Kidney (tissue), 14 donors: ENCODE data around the gene DNM3. TPM values are rescaled to one million over a fixed set of nuclear protein-coding genes. Genes with fewer than 3 reads are reported as not detected.
A peak's percentile ranks its signal among the peaks of the same experiment; 100 is the strongest.
"Not testable (repeated sequence)": the region's sequence is repeated elsewhere in the genome, so short reads cannot be mapped to it uniquely, and the experiment has no call there.

ENCODE experiments used
- DNase-seq, 5 donors: peaks; one replicate each; pipeline ENCODE4 v3.0.0-alpha.2; 2013 to 2020
- FAIRE-seq: peaks from 2 replicates; lab custom pipeline; 2012; peaks lifted over from hg19 to GRCh38; lab: Jason Lieb, UNC
- H3K27ac ChIP-seq, 2 donors: one replicate each; pipeline ENCODE4 v1.7.0; 2013; ENCODE audit warnings: low read depth in 2 of 2, low read length in 2 of 2, inconsistent platforms in 1 of 2
- H3K27me3 ChIP-seq: one replicate; pipeline ENCODE4 v1.7.1; 2013; ENCODE audit warnings: low read length, inconsistent platforms; ENCODE audit not compliant: control insufficient read depth, insufficient read depth
- H3K36me3 ChIP-seq, 3 donors: one replicate each; pipeline versions ENCODE4 v1.7.0 to v1.7.1; 2013; ENCODE audit warnings: low read length in 3 of 3, control low read depth in 1 of 3, inconsistent platforms in 1 of 3; ENCODE audit not compliant: insufficient read depth in 3 of 3, control insufficient read depth in 2 of 3
- H3K4me1 ChIP-seq, 3 donors: one replicate each; pipeline versions ENCODE4 v1.7.0 to v1.7.1; 2013; ENCODE audit warnings: low read length in 3 of 3, inconsistent platforms in 1 of 3, low read depth in 1 of 3; ENCODE audit not compliant: control insufficient read depth in 2 of 3, insufficient read depth in 2 of 3
- H3K4me3 ChIP-seq, 3 donors: one replicate each; pipeline versions ENCODE4 v1.7.0 to v1.8.1; 2013; ENCODE audit warnings: low read length in 3 of 3, control low read depth in 1 of 3, inconsistent platforms in 1 of 3
- H3K9ac ChIP-seq, 3 donors: one replicate each; pipeline versions ENCODE4 v1.7.0 to v1.7.1; 2013; ENCODE audit warnings: low read length in 3 of 3, control low read depth in 1 of 3, inconsistent platforms in 1 of 3
- H3K9me3 ChIP-seq, 3 donors: one replicate each; pipeline versions ENCODE4 v1.7.0 to v1.7.1; 2013; ENCODE audit warnings: low read length in 3 of 3, control low read depth in 1 of 3, inconsistent platforms in 1 of 3; ENCODE audit not compliant: control insufficient read depth in 2 of 3, insufficient read depth in 1 of 3
- intact Hi-C: fragments of 100-400 bp; cut with DNase I; formaldehyde crosslinking; loops from one replicate; pipeline ENCODE4 v1.11.1; 2022
- polyA plus RNA-seq: library from polyadenylated mRNA; stranded (reverse); fragments of 350-450 nt; fragmentation: Illumina TruSeq; extraction: RNeasy Lipid Tissue Mini Kit (QIAGEN cat#74804); gene quantifications from one replicate; pipeline ENCODE4 v1.2.3, GENCODE V29; 2014; ENCODE audit warnings: low read depth, low replicate concordance; ENCODE audit not compliant: insufficient read depth
- total RNA-seq: library from RNA; stranded (reverse); fragmentation: NEBNext Ultra II Directional; extraction: Animal tissue kit (Norgen Biotek cat#: 25700); gene quantifications from one replicate; pipeline ENCODE4 v1.2.1, GENCODE V29; 2021
- TF ChIP-seq, protein P1 (sequence below): IDR thresholded peaks from 3 replicates; pipeline ENCODE4 v1.5.1; 2012; ENCODE audit warnings: mild to moderate bottlenecking, moderate library complexity, borderline replicate concordance; ENCODE audit not compliant: insufficient read depth; ENCODE audit errors: extremely low read depth
- donor health status: control.
- donor health status: control.
- donor health status: control.
- donor health status: control.
- donor health status: control.
- donor health status: DM: yes; HTN: yes; CAD: no.
- donor health status: Normal renal cell carcinoma (clear cell type).

The DNM3 gene
- total and polyA plus RNA-seq, 2 donors from 2014 or later, result 5.9 to 19.1 TPM

DNA sequence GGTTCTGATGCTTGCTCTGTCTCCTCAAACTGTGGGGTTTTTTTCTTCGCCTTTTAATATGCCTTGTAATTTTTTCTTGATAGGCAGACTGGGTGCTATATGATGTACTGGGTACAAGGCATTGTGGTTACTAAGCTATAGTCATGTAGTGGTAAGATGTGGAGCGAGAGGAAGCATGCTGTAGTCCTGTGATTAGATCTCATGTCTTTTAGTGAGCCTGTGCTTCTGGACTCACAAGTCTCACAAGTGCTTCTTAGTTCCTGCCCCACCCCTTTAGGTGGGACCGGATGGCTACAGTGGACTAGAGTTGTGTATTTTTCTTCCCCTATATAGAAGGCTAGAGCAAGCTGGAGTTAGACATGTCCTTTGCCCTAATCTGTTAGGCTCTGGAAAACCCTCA lies 178.7 kb downstream of the DNM3 start:
- intact Hi-C loops, result no loop called here
- no peak for FAIRE-seq
- no peak overlapping the region for H3K9ac ChIP-seq
- no peaks in the 10 kb centered on the region for H3K27me3 ChIP-seq
- H3K9me3 ChIP-seq, result no peaks in the 10 kb centered on the region
- H3K27ac ChIP-seq, result no peak overlapping the region
- no peaks in the 10 kb centered on the region for H3K36me3 ChIP-seq
- DNase-seq, result no peak
- H3K4me1 ChIP-seq, result no peaks in the 10 kb centered on the region
- no peak overlapping the region for H3K4me3 ChIP-seq
- TF ChIP-seq, protein P1, sequence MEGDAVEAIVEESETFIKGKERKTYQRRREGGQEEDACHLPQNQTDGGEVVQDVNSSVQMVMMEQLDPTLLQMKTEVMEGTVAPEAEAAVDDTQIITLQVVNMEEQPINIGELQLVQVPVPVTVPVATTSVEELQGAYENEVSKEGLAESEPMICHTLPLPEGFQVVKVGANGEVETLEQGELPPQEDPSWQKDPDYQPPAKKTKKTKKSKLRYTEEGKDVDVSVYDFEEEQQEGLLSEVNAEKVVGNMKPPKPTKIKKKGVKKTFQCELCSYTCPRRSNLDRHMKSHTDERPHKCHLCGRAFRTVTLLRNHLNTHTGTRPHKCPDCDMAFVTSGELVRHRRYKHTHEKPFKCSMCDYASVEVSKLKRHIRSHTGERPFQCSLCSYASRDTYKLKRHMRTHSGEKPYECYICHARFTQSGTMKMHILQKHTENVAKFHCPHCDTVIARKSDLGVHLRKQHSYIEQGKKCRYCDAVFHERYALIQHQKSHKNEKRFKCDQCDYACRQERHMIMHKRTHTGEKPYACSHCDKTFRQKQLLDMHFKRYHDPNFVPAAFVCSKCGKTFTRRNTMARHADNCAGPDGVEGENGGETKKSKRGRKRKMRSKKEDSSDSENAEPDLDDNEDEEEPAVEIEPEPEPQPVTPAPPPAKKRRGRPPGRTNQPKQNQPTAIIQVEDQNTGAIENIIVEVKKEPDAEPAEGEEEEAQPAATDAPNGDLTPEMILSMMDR, result no peak

DNA sequence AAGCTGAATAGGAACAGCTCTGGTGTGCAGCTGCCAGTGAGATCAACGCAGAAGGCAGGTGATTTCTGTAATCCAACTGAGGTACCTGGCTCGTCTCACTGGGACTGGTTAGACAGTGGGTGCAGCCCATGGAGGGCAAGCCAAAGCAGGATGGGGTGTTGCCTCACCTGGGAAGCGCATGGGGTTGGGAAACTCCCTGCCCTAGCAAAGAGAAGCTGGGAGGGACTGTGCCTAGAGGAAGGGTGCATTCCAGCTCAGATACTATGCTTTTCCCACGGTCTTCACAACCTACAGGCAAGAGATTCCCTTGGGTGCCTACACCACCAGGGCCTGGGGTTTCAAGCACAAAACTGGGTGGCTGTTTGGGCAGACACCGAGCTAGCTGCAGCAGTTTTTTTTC lies 183.2 kb downstream of the DNM3 start:
- Histone ChIP-seq H3K4me1 (no peaks in the 10 kb centered on the region), H3K27ac (no peak overlapping the region), H3K27me3 (no peaks in the 10 kb centered on the region), H3K9ac (no peak overlapping the region), H3K4me3 (no peak overlapping the region), H3K9me3 (no peaks in the 10 kb centered on the region), H3K36me3 (no peaks in the 10 kb centered on the region)
- TF ChIP-seq, protein P1, result no peak
- DNase-seq (no peak), FAIRE-seq (no peak)
- intact Hi-C loops, result no loop called here

DNA sequence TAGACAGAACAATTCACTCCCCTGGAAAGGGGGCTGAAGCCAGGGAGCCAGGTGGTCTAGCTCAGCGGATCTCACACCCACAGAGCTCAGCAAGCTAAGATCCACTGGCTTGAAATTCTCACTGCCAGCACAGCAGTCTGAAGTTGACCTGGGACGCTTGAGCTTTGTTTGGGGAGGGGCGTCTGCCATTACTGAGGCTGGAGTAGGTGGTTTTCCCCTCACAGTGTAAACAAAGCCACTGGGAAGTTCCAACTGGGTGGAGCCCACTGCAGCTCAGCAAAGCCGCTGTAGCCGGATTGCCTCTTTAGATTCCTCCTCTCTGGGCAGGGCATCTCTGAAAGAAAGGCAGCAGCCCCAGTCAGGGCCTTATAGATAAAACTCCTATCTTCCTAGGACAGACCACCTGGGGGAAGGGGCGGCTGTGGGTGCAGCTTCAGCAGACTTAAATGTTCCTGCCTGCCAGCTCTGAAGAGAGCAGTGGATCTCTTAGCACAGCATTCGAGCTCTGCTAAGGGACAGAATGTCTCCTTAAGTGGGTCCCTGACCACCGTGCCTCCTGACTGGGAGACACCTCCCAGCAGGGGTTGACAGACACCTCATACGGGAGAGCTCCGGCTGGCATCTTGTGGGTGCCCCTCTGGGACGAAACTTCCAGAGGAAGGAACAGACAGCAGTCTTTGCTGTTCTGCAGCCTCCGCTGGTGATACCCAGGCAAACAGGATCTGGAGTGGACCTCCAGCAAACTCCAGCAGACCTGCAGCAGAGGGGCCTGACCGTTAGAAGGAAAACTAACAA lies 183.8 kb downstream of the DNM3 start:
- H3K27me3 ChIP-seq, H3K9ac ChIP-seq, H3K36me3 ChIP-seq, H3K4me1 ChIP-seq, FAIRE-seq, DNase-seq, intact Hi-C loops, H3K9me3 ChIP-seq, H3K4me3 ChIP-seq, H3K27ac ChIP-seq: not testable (repeated sequence)

DNA sequence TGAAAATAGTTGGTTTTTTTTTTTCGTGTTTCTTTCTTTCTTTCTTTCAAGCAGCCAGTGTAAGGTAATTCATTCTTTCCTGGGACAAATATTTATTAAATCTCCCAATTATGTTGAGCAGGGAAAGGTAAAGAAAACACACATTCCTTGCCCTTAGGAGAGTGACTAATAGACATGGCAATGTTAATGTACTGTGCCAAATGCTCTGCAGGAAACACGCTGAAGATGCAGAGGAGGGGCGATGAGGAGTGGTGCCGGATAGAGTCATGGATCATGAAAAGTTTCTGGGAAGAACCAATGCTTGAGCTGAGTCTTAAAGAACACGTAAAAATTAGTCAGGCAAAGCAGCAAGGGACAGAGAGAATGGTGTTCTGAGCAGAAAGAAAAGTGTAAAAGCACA lies 199.2 kb downstream of the DNM3 start:
- H3K9me3 ChIP-seq, result no peaks in the 10 kb centered on the region
- DNase-seq (peak in 2 of 5 donors; percentile 12 to 37), FAIRE-seq (no peak)
- H3K27ac ChIP-seq, result no peak overlapping the region
- H3K36me3 ChIP-seq, result no peaks in the 10 kb centered on the region
- H3K4me1 ChIP-seq, result peaks cover 0 to 3% (median 0%) of the 10 kb centered on the region in 3 donors
- H3K27me3 ChIP-seq, result no peaks in the 10 kb centered on the region
- intact Hi-C loops, result no loop called here
- TF ChIP-seq, protein P1, result no peak
- H3K9ac ChIP-seq, result no peak overlapping the region
- H3K4me3 ChIP-seq, result no peak overlapping the region
